ENCODE results near the gene FAM118A. TPM values are rescaled to one million over a fixed set of nuclear protein-coding genes. Genes with fewer than 3 reads are reported as not detected.
"Not testable (repeated sequence)": the region's sequence is repeated elsewhere in the genome, so short reads cannot be mapped to it uniquely, and the experiment has no call there.

The FAM118A gene
- total RNA-seq (100 to 1,000 TPM in 1 of 2 donors, 10 to 100 TPM in 1; 80.2 to 104 TPM), polyA plus RNA-seq (ENCODE audit: insufficient read depth, low read depth, low replicate concordance) (70.8 TPM)
- long read RNA-seq, donor 1, partial matches to known transcripts, result 0 of 6 reads
- long read RNA-seq, donor 1, other reads (novel, unspliced or antisense), result 0 of 6 reads
- long read RNA-seq, donor 2, transcript FAM118A-211 (4 exons, 756 nt), result major isoform, 6 of 10 reads
- long read RNA-seq, donor 2, partial matches to known transcripts, result 0 of 10 reads
- long read RNA-seq, donor 2, other reads (novel, unspliced or antisense), result 0 of 10 reads

DNA sequence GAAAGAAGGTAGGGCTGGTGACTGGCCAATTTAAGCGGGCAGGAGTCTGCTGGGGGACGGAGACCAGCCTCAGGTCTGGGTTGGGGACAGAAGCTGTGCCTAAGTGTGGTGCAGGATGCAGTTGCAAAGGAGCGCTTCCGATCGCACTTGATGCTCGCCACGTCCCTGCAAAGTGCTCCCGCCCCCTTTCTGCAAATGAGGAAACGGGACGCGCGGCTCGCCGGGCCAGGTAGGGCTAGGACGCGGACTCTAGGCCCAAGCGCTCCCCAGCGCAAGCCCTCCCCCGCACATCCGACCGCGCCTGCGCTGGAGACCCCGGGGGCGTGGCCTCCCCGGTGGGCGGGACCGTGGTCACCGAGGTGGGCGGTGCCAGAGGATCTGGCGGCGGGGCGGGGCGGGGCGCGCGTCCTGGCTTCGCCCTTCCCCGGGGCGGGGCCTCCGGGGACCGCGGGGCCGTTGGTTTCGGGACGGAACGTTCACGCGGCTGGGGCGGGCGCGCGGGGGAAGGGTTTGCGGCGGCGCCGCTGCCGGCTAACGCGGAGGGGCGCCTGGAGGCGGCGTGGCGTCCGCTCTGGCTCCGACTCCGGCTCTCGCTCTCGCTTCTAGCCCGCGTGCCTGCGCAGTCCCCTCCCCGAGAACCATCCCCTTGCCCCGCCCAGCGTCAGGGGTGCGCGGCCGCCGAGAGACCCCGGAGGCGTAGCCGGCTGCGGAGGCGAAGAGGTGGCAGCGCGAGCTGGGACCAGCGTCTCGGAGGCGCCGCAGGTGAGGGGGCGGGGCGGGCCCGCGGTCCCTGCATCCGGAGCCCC is at the start of gene FAM118A:
FAM118A (plus strand) TSS at position 513 of the 806 bp plus-strand sequence. CDS start 12,446 bp downstream, outside the sequence.
- Histone ChIP-seq H3K27me3 (no peaks in the 10 kb centered on the region), H3K4me1 (peaks cover 15% of the 10 kb centered on the region), H3K4me3 (peak within 1 kb of the TSS; percentile 77 to 79), H3K36me3 (ENCODE audit: low read depth, missing control alignments) (no peaks in the 10 kb centered on the region), H3K27ac (peak within 1 kb of the TSS; percentile 78 to 79), H3K9me3 (no peaks in the 10 kb centered on the region)
- 0 to 1% methylated on average over 1 to 60 of the region's 95 CpGs for WGBS, 2 donors
- intact Hi-C loops (cut with DNase I; ENCODE audit: low total_unique reads), result no loop called here
- TF ChIP-seq, protein P1, sequence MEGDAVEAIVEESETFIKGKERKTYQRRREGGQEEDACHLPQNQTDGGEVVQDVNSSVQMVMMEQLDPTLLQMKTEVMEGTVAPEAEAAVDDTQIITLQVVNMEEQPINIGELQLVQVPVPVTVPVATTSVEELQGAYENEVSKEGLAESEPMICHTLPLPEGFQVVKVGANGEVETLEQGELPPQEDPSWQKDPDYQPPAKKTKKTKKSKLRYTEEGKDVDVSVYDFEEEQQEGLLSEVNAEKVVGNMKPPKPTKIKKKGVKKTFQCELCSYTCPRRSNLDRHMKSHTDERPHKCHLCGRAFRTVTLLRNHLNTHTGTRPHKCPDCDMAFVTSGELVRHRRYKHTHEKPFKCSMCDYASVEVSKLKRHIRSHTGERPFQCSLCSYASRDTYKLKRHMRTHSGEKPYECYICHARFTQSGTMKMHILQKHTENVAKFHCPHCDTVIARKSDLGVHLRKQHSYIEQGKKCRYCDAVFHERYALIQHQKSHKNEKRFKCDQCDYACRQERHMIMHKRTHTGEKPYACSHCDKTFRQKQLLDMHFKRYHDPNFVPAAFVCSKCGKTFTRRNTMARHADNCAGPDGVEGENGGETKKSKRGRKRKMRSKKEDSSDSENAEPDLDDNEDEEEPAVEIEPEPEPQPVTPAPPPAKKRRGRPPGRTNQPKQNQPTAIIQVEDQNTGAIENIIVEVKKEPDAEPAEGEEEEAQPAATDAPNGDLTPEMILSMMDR (IDR thresholded peaks at IDR 0.05), result no peak
- peak; percentile 27 for TF ChIP-seq POLR2A (IDR thresholded peaks at IDR 0.05)
- peak; percentile 94 for DNase-seq

DNA sequence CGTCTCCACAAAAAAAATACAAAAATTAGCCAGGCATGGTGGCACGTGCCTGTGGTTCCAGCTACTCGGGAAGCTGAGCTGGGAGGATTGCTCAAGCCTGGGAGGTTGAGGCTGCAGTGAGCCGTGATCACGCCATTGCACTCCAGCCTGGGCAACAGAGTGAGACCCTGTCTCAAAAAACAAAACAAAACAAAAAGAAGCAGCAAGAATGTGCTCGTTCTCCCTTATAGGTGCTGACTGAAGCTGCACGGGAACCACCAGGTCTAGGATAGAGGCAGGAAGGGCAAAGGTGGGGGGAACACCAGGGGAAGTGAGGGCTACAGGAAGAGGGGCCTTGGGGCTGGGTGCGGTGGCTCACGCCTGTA is 49.4 kb upstream of the FAM118A start:
- DNase-seq; H3K9me3 ChIP-seq; H3K4me3 ChIP-seq; intact Hi-C loops (cut with DNase I; ENCODE audit: low total_unique reads); H3K27me3 ChIP-seq; H3K4me1 ChIP-seq; H3K36me3 ChIP-seq (ENCODE audit: low read depth, missing control alignments); H3K27ac ChIP-seq: not testable (repeated sequence)
- 87 to 90% methylated on average over 9 of the region's 9 CpGs for WGBS, 2 donors

DNA sequence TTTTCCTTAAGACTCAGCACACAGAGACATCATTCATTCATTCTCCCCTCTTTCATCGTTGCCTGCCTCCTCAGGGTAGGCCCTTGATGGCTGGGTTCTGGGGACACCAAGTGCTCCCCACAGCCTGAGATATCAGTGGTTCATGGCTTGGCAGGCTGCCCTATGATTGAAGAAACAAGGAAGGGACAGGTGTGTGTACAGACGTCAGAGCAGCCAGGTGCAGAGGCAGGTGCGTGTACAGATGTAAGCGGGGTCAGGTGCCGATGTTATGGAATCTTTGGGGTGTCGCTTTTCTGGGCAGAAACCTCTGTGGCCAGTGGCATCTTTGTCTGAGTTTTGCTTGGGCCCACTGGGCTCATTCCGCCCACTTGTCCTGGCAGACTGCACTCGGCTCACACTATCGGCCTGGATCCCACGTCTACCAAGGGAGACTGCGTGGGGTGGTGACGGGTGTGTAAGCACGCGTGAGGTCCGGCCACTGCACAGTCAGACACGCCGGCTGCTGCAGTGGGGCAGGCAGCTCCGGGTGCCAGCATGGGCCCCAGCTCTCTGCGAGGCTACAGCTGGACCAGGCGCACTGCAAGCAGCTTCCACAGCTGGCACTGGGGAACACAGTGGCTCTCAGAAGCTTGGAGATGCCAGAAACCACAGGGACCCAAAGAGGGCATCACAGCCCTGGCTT is 48.2 kb upstream of the FAM118A start:
- Histone ChIP-seq H3K27ac (no peak overlapping the region), H3K27me3 (no peaks in the 10 kb centered on the region), H3K4me3 (no peak overlapping the region), H3K9me3 (no peaks in the 10 kb centered on the region), H3K36me3 (ENCODE audit: low read depth, missing control alignments) (no peaks in the 10 kb centered on the region), H3K4me1 (peaks cover 5% of the 10 kb centered on the region)
- no peak for DNase-seq
- WGBS, 2 donors, result 81 to 93% methylated on average over 7 to 20 of the region's 20 CpGs
- intact Hi-C loops (cut with DNase I; ENCODE audit: low total_unique reads), result no loop called here
- TF ChIP-seq POLR2A (IDR thresholded peaks at IDR 0.05), result no peak
- TF ChIP-seq, protein P1 (IDR thresholded peaks at IDR 0.05), result no peak

DNA sequence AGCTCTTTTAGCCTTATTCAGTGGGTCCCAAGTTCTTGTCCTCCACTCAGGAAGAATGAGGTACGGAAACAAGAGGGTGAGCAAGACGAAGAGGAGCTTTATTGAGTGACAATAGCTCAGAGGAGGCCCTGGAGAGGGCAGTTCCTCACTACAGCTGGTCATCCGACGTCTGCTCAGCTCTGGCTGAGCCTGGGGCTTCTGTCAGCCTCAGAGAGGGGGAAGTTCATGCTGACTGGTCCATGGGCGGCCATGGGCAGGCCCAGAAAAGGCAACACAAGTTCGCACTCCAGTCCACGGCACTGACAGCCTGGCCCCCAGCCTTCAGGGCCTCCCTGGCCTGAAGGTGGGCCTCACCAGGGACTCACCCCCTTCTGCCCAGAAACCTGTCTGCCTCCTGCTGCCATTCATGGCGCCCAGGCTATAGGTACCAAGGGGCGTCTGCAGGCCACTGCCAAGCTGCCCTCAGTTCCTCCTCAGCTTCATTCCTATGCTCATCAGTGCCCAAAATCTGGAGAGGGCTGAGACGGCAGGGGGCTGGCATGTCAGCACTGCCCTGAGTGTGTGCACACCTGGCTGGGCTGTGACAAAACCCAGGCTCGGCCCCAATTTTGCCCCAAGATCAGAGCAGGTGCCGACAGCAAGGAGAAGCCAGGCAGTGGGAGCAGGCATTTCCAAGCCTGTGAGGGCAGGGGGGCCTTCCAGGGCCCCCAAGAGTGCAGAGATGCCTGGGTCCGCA is 47.4 kb upstream of the FAM118A start:
- 88 to 90% methylated on average over 5 to 13 of the region's 13 CpGs for WGBS, 2 donors
- Histone ChIP-seq H3K9me3 (no peaks in the 10 kb centered on the region), H3K4me1 (peaks cover 5% of the 10 kb centered on the region), H3K27ac (no peak overlapping the region), H3K27me3 (no peaks in the 10 kb centered on the region), H3K4me3 (no peak overlapping the region), H3K36me3 (ENCODE audit: low read depth, missing control alignments) (no peaks in the 10 kb centered on the region)
- DNase-seq, result no peak
- no peak for TF ChIP-seq POLR2A (IDR thresholded peaks at IDR 0.05)
- TF ChIP-seq, protein P1 (IDR thresholded peaks at IDR 0.05), result no peak
- intact Hi-C loops (cut with DNase I; ENCODE audit: low total_unique reads), result no loop called here
